ENCODE measurements around the gene ALG1.
"Not testable (repeated sequence)": the region's sequence is repeated elsewhere in the genome, so short reads cannot be mapped to it uniquely, and the experiment has no call there.

ALG1 gene, protein sequence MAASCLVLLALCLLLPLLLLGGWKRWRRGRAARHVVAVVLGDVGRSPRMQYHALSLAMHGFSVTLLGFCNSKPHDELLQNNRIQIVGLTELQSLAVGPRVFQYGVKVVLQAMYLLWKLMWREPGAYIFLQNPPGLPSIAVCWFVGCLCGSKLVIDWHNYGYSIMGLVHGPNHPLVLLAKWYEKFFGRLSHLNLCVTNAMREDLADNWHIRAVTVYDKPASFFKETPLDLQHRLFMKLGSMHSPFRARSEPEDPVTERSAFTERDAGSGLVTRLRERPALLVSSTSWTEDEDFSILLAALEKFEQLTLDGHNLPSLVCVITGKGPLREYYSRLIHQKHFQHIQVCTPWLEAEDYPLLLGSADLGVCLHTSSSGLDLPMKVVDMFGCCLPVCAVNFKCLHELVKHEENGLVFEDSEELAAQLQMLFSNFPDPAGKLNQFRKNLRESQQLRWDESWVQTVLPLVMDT

DNA sequence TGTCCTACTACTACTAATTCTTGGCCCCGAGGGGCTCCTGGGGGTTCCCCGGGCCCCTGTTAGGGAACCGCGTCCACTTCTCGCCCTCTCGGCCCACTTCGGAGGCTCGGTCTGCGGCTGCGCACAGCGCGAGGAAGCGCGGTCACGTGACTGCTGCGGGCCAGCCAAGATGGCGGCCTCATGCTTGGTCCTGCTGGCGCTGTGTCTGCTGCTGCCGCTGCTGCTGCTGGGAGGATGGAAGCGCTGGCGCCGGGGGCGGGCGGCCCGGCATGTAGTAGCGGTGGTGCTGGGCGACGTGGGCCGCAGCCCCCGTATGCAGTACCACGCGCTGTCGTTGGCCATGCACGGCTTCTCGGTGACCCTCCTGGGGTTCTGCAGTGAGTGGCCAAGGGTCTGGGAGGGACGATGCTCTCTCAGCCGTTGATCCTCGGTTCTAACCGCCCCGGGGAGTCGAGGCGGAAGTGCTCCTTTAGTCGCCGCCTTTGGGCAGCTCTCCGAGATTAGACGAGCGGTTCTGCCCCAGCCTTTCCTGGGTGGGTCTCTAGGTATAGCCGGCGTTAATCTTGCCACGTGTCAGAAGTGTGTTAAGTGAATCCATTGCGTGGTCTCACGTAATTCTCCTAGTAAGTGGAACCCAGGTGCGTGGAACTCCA lies at the start of gene ALG1:
ALG1 (plus strand) TSS at position 163 of the 653 bp plus-strand sequence; CDS start at position 170, 7 bp downstream.
- DNase-seq, result no peak

DNA sequence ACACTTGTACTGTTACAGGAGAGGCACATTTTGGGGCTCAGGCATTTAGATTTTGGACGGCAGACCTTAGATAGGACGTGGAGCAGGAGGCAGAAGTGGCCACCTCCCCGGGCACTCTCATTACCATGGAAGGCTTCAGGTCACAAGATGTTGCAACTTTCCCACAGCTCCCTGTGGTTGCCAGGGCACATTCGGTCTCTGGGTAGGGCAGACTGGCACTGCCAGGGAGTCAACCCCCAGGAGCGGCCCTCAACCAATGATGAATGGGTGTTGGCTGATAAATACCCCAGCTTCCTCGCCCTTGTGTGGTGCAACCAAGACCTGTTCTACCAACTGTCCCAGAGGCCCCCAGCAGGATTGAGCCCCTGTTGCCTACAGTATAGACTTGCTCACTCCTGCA lies 49.1 kb upstream of the ALG1 start:
- no peak for DNase-seq

- DNase-seq, result no peak
Observed at GRCh38 chr16:5024632-5025031, 47.0 kb upstream of the ALG1 start.

GRCh38 chr16:5025171-5025632 lies 46.4 kb upstream of the ALG1 start:
- no peak for DNase-seq

DNA sequence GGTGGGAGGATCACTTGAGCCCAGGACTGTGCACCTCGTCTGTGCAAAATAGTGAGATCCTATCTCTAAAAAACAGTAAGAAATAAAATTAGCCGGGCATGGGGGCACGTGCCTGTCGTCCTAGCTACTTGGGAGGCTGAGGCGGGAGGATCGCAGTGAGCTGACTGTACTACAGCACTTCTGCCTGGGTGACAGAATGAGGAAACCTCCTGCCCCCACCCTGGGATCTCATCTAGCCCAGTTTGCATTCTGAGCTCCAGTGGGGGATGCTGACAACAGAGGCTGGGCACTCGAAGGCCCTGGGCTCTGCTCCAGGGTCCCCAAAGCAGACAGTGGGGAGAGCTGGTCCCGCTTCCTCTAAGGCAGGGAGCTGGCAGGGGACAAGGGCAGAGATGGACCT lies 45.0 kb upstream of the ALG1 start:
- DNase-seq, result no peak

DNA sequence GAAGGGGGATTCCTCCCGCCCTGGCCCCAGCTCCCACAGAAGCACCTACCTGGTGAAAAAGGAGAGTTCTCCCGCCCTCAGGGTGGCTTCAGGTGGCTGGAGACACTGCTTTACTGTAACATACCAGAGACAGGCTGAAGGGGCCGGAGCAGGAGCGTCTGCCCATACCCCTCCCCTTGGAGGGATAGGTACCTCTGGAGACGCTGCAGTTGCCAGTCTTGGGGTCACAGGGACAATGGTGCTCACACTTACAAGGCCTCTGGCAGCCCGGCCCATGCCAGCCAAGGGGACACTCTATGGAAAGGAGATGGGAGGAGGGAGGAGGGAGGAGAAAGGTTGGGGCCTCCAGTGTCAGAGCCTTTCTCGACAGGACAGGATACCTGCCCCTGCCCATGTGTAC lies 44.6 kb upstream of the ALG1 start:
- DNase-seq, result no peak

DNA sequence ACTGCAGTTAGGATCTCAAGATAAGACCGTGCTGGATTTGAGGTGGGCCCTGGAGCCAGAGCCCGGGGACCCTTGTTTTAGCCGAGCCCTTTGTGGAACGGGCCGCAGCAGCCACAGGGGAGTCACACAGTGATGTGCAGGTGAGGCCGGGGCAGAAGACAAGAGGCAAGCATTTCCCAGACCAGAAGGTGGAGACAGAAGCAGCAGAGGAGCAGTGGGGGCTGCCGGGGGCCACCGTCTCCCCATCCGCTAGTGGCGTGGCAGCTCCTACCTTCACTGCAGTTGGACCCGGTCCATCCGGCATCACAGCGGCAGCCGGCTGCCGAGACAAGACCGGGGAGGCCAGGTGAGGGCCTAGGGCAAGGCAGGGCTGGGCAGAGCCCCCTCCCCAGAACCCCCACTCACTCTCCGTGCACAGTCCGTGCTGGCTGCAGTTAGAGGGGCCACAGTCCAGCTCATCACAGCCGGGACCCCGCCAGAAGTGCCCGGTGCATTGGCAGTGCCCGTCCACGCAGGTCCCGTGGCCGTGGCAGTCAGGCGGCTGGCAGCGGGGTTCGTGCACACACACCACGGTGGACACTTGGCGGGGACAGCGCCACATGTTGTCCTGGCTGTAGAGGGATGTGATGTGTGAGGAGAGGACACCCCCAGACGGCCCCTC lies 43.9 kb upstream of the ALG1 start:
- no peak for DNase-seq

GRCh38 chr16:5028950-5029475 lies 42.6 kb upstream of the ALG1 start:
- no peak for DNase-seq

DNA sequence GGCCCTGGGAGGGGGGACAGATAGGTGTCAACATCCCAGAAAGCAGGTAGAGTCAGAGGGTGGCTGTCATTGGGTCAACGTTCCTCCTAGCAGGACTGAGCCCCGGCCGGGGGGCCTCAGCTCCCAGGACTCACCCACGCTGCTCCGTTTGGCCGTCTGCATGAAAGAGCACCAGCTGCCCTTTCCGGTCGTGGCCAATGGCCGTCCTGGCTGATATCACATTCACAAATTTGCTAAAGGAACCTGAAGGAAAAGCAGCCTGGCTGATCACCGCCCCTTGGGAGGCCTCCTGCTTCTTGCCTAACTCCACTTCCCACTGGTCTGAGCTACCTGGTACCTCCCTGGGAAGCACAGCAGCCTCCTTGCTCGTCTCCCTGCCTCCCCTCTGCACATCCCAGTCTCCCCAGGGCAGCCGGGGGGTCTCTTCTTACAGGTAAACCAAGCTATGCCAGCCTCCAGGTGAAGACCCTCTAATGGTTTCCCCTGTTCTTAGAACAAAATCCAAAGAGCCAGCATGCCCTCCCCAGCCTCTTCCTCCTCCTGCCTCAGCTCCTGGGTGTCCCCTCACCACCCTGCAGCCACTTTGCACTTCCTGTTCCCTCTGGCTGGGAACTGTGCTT lies 41.3 kb upstream of the ALG1 start:
- no peak for DNase-seq

DNA sequence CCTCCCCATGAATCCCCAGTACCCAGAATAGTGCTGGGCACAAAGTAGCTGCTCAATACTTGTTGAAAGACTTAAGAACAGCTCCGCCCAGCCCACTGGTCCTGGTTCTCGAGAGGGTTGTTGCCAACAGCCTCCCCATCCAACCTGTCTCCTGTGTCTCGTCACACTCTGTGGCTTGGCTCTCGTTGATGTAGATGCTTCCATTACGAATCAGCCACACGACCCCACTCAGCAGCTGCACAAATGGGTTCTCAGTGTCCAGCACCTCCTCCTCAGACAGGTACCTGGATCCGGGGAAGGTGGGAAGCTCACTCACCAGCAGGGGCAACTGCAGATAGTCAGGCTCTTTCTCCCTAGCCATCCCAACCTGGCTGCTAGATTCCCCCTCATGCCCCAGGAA lies 40.0 kb upstream of the ALG1 start:
- no peak for DNase-seq

DNA sequence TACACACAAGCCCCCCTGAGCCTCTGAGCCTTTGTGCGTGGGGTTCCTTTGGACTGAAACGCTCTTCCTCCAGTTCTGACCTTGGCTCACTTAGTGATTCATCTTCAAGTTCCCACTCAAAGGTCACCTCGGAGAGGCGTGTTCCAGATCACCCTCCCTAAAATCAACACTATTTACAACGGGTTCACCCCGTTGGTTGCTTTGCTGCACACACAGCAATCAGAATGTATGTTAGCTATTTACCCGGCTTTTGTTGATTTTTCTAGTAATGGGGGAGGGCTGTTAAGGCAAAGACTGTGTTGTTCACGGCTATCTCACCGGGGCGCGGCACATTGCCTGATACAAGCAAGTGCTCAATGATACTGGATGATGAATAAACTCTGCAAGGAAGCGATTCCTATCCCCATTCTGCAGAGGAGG lies 38.9 kb upstream of the ALG1 start:
- DNase-seq, result no peak

GRCh38 chr16:5033256-5034166 lies 38.1 kb upstream of the ALG1 start, which contains the start of gene NAGPA:
NAGPA (minus strand) TSS chr16:5033935; CDS start chr16:5033914, 21 bp downstream.
- DNase-seq, result peak; percentile 0

DNA sequence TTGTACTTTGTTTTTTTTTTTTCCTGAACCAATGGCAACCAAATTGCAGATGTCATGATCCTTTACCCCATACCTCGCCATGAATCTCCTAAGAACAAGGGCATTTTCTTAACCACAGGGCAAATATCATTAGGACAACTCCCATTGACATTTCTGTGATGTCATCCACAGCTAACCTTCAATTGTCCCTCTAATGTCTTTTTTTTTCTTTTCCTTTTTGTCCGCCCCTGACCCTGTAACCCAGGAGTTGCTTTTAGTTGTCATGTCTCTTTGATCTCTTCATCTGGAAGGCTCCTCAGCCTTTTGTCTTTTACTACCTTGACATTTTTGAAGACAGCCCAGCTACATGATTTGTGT lies 37.5 kb upstream of the ALG1 start:
- no peak for DNase-seq

GRCh38 chr16:5035909-5036227 lies 35.8 kb upstream of the ALG1 start:
- no peak for DNase-seq

DNA sequence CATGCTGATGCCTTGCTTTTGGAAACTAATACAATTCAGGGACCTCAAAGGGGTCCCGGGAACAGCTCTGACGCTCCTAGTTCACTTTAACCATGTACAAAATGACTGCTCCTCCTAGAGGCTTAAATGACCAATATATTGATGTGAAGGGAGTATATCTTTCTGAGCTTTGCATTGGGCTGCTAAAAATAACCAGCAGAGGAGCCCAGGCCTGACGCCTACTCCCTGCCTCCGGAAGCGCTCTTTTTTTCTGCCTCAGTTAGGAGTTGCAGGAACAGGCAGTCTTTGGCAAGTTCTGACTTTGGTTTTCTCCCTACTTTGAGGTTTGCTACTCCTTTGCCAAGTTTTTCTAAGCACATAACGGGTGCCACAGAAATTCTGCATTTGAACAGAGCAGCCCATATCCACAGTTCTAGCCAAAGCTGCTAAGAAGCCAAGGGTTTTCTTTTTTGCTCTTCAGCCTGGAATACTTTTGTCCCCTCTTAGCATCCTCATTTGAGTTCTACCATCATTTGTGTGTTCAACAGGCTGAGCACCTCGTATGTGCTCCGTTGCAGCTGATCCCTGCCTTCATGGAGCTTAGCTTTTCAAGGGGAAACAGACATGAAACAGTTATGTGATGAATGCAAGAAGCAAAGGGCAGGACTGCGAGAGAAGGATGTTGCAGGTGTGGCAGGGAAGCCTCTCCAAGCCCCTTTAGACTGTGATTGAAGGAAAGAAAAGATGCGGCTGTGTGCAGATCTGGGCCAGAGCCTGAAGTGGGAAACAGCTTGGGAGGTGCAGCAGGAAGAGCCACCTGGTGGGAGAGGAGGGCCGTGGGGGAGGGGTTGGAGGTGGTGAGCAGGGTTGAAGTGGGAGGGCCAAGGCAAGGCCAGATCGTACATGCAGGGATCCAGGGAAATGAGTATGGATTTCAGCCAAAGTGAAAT lies 35.2 kb upstream of the ALG1 start:
- DNase-seq, result no peak

GRCh38 chr16:5040451-5040850 lies 31.2 kb upstream of the ALG1 start:
- no peak for DNase-seq

GRCh38 chr16:5041600-5042133 lies 30.0 kb upstream of the ALG1 start:
- DNase-seq, result no peak

DNA sequence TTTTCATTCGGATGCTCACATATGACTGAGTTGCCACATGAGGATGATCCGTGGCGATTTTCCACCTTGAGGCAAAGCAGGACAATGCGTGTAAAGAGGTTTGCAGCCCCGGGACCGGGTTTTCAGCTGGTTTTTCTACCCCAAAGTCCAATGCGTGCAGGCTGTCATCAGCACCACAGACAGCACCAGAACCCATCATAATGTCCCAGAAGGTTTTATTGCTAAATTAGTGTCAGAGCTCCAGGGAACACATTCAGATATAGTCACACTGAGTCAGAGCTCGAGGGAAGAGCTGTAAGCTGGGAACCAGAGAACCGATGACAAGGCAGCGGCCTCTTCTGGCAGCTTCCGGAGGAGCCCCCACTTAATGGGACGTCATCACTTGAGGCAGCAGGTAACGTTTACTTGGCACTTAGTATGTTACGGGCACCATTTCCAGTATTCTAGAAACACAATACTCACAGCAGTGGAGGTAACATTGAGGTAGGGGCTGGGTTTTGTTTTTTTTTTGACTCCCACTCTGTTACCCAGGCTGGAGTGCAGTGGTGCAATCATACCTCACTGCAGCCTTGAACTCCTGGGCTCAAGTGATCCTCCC lies 29.0 kb upstream of the ALG1 start:
- DNase-seq, result no peak

- no peak for DNase-seq
Observed at GRCh38 chr16:5044011-5044540, 27.6 kb upstream of the ALG1 start.

DNA sequence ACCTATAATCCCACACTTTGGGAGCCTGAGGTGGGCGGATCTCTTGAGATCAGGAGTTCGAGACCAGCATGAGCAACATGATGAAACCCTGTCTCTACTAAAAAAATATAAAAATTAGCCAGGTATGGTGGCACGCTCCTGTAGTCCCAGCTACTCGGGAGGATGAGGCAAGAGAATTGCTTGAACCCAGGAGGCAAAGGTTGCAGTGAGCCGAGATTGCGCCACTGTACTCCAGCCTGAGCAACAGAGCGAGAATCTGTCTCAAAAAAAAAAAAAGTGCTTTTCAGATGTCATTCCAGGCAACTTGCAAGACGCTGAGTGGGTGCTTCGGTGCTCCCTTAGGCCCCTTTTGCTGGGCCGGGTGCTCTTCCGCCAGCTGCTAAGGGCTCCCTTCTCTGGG lies 27.1 kb upstream of the ALG1 start:
- DNase-seq, result not testable (repeated sequence)

Measured in NCI-H187 treated with DMSO at 0.1 percent for 48 hours (cell line).